ENCODE data around the gene GARIN5B.
A peak's percentile ranks its signal among the peaks of the same experiment; 100 is the strongest.
"Not testable (repeated sequence)": the region's sequence is repeated elsewhere in the genome, so short reads cannot be mapped to it uniquely, and the experiment has no call there.

GARIN5B gene

DNA sequence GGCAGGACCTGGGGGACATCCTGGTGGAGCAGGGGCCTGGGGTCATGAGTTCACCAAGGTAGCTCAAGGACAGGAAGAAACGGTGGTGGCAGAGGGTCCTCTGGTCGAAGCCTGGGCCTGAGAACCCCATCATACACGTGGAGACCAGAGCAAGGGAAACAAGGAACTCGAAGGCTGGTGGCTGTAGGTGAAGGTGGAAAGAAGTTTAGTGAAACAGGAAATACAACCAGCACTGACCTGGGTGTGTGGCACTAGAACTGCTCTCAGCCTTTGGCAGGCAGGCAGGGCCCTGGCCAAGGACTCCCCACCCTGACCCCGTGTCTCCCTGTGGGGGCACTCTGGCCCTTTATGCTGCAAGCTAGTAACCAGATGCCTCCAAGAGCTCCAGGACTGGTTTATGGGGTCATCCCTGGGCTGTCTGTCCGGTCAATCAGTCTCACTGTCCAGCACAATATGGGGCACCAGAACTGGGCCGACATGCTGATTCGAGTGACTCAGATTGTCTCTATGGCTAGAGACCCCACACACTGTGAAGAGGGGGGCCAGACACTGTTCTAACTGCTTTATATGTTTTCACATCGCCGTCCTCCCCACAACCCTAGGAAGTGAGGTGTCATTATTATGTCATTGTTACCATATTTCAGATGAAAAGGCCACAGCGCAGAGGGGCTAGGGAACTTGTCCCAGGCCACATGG, 12.3 kb downstream of the GARIN5B start:
- no peak for DNase-seq (ENCODE audit: low read depth)

DNA sequence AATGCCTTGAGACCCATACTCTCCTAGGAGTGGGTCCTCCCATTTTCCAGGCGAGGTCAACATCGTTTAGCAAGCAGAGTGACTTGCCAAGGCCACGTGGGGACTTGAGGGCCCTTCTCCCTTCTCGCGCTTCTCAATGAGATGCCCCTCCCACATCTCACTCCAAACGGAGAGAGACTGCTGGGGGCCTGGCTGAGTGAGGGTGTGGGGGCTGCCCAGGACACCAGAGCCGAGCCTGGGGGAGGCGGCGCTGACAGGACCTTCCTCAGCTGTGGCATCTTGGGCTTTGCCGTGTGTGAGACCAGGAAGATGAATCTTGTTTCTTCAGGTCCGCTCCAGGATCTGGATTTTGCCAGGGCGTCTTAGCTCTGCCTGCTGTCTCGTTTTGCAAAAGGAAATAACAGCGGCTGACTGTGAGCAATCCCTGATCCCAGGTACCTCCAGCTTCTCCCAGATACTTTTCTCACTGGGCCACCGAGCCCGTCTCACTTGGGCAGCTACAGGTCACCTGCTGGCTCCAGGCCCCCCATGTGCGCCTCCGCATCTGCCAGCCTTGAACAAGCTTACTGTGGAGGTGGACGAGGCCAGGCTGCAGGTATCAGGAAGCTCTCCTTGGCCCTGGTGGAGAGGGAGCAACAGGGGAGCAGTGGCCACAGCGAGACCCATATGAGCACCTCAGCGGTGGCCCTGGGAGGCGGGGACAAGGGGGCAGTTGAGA, 14.6 kb downstream of the GARIN5B start:
- no peak for DNase-seq (ENCODE audit: low read depth)

DNA sequence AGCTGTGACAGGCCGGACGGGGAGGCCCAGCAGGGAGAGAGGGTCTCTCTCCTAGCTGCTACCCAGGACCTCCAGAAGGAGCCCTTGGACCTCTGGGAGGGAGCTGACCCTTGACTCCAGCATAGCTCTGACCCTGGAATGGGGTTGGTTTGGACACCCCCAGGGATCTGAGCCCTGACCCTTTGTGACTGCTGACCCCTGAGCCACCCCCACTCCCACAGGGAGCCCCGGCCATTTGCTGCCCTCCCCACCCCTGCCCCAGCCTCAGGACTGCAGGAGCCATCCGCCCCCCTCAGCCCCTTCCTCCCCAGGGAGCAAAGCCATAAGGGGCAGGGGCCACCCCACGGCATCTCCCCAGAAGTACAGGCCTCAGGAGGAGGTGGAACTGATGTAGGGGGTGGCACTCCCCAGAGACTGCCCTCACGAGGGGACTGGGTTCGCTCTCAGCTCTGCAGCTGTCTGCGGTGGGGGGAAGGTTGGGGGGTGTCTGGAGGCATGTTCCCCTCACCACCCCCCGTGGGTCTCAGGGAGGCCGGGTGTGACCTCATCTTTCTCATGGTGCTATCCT, 15.5 kb downstream of the GARIN5B start:
- DNase-seq (ENCODE audit: low read depth): no peak

DNA sequence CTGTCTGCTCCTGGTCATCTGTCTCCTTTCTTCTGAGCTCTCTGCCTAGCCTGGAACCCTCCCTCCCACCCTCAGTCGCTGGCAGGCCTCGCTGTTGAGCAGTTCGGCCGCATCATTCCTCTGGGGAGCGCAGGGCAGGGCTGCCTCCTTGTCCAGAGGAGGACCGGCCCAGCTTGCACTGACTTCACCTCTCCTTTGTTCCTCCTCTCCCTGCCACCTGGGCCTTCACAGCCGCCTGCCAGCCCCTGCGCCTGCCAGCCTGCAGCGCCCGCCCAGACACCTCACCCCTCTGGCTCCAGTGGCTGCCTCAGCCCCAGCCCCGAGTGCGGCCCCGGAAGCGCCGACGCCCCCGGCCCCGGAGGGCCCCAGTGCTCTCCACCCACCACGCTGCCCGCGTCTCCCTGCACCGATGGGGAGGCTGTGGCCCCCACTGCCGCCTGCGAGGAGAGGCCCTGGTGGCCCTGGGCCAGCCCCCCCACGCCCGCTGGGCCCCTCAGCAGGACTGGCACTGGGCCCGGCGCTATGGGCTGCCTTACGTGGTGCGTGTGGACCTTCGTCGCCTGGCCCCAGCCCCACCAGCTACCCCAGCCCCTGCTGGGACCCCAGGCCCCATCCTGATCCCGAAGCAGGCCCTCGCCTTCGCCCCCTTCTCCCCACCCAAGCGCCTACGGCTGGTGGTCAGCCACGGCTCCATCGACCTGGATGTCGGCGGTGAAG, 16.2 kb downstream of the GARIN5B start:
- no peak for DNase-seq (ENCODE audit: low read depth)

DNA sequence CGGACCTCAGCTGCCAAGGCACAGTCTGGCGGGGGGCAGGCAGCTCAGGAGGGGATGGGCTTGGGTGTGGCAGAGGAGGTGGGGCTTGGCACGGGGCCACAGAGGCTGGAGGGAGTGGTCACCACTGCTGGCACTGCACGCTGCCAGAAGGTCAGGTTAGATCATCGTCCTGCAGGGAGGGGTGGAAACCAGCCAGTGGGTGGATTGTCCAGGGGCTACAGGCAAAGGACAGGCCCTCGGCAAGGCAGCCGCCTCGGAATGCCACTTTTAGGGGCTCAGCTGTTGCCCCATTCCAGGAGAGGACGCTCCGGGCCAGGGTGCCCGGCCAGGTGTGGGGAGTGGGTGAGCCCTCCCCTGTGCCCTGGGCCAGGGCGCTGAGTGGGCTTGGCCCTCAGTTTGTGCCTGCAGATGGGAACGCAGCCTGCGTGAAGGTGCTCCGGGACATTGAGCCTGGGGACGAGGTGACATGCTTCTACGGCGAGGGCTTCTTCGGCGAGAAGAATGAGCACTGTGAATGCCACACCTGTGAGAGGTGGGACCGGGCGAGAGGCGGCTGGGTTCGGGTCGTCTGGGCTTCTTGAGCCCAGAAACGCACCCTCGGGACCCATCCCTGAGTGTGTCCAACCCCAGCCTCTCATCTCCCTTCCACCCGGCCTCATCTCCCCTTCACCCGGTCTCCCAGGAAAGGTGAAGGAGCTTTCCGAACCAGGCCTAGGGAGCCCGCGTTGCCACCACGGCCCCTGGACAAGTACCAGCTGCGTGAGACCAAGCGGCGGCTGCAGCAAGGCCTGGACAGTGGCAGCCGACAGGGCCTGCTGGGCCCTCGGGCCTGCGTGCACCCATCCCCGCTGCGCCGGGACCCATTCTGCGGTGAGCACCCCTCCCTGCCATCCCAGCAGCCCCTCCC, 17.0 kb downstream of the GARIN5B start:
- DNase-seq (ENCODE audit: low read depth): no peak

DNA sequence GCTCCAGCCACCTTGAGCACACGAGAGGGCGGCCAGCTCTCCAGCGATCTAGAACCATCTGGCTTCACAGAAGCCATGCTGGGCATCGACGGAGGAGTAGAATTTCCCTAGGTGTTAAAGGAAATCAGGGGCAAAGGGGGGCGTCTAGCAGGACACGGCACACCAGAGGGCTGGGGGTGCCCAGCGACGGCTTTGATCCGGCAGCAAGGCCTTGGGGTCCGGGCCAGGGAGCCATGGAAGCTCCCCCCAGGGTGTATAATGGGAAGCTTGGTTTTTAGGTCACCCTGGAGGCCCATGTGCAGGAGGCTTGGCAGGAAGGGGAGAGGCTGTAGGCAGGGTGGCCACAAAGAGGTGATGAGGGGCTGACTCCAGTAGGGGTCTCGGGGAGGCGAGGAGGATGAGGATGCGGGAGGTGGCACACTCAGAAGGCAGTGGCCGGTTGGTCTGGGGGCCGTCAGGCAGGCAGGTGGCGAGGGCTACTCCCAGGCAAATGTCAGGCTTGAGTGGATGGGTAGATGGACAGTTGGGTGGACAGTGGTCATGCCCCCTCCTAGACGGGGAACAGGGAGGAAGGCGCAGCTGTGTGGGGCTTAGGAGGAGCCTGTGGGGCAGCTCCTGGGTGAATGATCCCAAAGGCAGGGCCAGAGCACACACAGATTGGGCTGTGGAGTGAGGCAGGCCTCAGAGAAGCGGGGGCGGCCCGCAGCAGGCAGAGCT, 17.8 kb downstream of the GARIN5B start:
- no peak for DNase-seq (ENCODE audit: low read depth)

DNA sequence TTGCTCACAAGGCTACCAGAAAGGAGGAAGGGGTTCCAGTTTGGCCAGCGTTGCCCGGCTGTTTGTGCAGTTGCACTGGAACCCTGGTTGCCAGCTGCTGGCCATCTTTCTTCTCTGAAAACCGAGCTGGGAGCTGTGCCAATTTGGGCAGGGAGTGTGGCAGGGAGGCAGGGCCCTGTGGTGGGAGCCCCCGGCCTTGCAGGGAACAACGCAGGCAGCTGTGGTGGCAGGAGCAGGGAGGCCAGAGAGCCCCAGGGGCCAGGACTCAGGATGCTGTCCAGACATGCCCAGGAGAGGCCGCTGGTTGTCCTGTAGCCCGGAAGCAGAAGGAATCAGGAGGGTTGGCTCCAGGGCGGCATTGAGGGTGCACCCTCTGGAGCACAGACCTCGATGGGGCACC, 18.6 kb downstream of the GARIN5B start:
- no peak for DNase-seq (ENCODE audit: low read depth)

DNA sequence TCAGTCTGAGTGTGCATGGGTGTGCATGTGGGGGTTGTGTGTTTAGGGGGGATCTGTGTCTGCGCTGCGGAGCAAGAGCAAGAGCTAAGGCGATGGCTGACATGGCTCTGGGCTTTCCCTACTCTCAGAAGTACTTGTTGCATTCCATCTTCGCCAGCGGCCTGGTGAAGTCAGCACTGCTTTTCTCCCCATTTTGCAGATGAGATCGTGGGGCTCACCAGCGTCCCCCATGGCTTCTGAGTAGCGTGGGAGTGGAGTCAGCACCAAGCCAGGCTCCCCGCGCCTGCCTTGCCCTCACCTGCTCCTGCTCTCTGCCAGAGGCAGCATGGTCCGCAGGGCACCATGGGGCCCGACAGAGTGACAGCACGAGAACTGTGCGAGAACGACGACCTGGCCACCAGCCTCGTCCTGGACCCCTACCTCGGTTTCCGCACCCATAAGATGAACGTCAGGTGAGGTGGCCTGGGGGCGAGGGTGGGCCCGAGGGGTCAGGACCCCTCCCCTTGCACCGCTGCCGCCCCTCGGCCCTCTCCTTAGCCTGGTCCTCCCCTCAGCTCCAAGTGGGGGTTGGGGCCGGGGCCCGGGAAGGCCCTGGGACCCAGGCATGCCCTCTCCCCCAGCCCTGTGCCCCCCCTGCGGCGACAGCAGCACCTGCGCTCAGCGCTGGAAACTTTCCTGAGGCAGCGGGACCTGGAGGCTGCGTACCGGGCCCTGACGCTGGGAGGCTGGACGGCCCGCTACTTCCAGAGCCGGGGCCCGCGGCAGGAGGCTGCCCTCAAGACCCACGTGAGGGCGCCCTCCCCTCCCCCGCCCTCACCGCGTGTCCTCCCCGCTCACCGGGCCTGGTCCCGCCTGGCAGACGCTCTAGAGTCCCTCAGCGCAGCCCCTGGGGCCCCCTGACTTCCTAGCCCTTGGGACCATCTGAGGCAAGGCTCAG, 21.2 kb downstream of the GARIN5B start:
- no peak for DNase-seq (ENCODE audit: low read depth)

DNA sequence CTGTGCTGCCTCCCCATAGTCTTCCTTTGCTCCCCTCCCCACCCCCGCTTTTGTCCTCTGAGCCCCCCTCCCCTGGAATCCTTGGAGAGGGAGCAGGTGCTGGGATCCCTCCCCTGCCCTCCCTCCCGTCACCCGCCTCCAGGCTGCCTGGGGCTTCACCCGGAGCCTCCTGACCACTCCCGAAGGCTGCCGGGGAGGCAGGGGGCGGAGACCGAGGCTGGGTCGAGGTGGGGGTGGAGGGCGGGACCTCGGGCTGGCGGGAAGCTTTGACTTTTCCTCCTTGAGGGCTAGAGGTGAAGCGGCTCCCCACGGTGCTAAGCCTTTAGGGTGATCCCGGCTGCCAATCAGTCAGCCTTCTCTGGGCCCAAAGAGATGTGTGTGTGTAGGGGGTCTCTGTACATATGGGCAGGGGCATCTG, 21.9 kb downstream of the GARIN5B start:
- DNase-seq (ENCODE audit: low read depth): peak; percentile 23

DNA sequence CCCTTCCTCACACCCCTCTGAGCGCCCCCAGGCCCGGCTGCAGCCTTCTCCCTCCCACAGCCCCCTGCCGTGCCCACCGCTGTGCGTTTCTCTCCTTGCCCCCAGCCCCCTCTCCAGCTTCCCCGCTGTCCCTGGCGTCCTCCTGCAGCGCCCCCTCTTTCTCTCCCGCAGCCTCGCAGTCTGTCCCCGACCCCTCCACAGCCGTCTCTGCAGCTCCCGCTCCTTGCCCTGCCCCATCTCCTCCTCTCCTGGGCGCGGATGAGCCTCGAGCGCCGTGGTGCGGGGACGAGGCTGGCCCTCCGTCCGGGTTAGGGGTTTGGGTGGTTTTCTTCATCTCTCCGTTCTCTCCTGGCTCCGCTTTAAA, 22.3 kb downstream of the GARIN5B start:
- DNase-seq (ENCODE audit: low read depth): no peak

DNA sequence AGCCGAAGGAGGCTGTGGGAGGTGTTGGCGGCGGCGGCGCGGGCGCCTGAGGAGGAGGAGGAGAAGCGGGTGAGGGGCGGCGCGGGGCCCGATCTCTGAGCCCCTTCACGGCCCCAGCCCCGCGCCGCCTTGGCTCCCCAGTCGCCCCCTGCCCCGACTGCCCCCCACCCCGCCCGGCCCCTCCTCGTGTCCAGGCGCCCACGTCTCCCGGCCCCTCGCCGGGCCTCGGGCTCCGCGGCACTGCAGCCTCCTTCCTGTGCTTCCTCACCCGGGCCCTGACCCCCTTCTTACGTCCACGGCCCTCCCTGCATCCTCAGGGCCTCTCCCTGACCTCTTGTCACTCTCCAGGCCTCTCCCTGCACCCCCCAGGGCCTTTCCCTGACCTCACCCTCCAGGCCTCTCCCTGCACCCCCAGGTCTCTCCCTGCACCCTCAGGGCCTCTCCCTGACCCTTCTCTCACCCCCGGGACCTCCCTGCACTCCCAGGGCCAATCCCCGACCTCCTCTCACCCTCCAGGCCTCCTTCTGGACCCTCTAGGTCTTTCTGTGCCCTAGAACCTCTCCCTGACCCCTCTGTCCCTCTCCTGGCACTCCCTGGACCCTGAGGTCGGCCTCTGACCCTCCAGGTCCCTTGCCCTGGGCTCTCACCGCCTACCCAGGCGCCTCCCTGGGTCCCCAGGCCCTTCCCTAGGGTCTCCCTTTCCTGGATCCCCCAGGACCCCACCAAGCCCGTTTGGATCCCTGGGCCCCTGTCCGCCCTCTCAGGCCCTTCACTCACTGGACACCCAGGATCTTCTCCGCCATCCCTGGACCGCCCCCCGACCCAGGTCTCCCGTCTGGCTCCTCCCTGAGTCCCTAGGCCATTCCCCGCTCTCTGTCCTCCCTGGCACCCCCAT, 22.9 kb downstream of the GARIN5B start:
- DNase-seq (ENCODE audit: low read depth): no peak

DNA sequence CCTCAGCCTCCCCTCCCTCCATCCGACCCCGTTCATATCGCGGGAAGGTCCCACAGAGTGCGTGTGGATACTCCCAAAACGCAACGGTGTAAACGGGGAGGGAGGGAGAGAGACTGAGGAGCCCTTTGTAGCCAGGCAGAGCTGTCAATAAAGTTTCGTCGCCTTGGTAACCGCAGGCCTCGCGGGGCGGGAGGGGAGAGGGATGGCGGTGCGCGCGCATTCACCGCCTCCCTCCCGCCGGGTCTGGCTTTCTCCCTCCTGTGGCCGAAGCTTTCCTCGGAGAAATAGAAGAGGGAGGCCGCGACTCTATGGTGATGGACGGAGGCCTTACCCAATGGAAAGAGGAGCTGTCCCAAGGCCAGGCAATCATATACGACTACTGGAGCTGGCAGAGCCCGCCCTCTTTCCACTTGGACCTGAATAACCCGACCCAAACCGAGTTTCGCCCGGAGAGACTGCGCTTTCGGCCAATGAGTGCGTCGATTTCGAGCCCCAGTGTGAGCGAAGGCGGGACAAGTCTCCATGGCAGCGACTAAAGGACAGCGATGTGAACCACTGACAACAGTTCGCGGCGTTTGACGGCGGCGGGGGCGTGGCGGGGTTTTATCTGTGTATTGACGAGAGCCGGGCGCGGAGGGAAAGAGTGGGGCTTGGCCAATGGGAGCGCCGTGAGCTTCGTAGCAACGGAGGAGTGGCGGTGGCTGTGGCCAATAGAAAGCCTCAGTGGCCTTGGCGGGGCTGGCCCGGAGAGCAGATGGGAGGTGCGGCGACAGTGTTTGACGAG, 23.8 kb downstream of the GARIN5B start, which contains the start of gene KMT5C:
Gene KMT5C, plus strand, starts transcription at position 772 of the 784 bp plus-strand sequence. CDS start 2,061 bp downstream, outside the sequence.
- peak; percentile 100 for DNase-seq (ENCODE audit: low read depth)

DNA sequence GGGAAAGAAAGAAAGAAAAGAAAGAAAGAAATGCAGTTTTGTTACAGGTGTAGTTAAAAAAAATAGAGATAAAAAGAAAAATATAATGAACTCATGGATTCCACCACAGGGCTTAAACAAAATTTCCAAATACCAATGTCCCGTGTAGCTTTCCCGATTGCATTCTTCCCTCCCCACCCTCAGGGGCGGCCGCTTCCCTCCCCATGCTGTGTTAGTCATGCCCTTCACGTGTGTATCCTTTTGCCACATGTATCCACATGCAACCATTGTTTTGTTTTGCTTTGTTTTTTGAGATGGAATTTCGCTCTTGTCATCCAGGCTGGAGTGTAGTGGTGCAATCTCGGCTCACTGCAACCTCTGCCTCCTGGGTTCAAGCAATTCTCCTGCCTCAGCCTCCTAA, 27.0 kb downstream of the GARIN5B start:
- DNase-seq (ENCODE audit: low read depth): no peak

DNA sequence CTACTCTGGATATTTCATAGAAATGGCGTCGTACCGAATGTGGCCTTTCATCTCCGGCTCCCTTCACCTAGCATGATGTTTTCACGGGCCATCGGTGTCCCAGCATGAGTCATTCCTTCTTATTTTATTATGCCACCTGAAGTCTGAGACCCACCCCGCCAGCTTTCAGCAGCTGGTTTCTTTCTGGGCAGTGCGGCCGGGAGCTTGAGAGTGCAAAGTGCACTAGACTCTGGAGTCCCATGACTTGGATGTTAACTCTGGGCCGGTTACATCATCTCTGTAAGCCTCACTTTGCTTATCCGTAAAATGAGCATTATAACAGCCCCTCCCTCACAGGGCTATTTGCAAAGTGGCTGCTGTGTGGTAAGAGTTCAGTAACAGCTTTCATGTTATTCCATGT, 29.2 kb downstream of the GARIN5B start:
- DNase-seq (ENCODE audit: low read depth): no peak

DNA sequence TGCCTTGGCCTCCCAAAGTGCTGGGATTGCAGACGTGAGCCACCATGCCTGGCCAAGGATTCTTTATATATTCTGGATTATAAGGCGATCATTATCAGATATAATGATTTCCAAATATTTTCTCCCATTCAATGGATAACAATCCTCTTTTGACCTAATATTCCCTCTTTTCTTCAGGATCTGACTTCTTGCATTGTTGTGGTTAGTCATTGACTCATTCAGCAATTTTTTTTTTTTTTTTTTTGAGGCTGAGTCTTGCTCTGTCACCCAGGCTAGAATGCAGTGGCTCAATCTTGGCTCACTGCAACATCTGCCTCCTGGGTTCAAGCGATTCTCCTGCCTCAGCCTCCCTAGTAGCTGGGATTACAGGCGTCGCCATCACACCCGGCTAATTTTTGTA, 33.3 kb downstream of the GARIN5B start:
- DNase-seq (ENCODE audit: low read depth): not testable (repeated sequence)

DNA sequence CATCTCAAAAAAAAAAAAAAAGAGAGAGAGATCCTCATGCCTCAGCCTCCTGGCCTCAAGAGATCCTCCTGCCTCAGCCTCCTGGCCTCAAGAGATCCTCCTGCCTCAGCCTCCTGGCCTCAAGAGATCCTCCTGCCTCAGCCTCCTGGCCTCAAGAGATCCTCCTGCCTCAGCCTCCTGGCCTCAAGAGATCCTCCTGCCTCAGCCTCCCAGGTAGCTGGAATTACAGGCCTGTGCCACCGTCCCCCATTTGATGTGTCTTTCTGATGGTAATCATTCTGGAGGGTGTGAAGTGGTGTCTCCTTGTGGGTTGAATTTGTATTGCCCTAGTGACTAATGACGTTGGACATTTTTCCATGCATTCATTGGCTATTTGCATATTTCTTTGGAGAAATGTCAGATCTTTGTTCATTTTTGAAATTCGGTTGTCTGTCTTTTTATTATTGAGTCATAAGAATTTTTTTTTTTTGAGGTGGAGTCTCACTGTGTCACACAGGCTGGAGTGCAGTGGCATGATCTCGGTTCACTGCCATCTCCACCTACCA, 34.2 kb downstream of the GARIN5B start:
- DNase-seq (ENCODE audit: low read depth): not testable (repeated sequence)

DNA sequence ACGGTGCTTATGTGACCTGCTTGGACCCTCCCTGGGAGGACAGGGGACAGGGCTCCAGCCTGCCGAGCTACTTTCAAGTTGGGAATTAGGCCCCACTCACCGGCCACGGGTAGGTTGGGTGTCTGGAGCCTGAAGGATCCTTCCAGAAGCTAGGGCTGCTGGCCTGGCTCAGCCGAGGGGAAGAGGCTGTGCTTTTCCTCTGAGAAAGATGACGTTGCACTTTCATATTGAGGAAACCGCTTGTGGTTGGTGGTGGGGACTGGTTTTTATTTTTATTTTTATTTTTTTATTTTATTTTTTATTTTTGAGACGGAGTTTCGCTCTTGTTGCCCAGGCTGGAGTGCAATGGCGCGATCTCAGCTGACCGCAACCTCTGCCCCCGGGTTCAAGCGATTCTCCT, 37.9 kb downstream of the GARIN5B start, which contains the start of gene TMEM150B:
Gene TMEM150B, minus strand, starts transcription at position 170 of the 400 bp plus-strand sequence. CDS start 4,305 bp downstream, outside the sequence.
- DNase-seq (ENCODE audit: low read depth): no peak

All from T follicular helper cell (primary cell).